ENCODE data around the gene NPY4R2.
"Not testable (repeated sequence)": the region's sequence is repeated elsewhere in the genome, so short reads cannot be mapped to it uniquely, and the experiment has no call there.

Gene NPY4R2

DNA sequence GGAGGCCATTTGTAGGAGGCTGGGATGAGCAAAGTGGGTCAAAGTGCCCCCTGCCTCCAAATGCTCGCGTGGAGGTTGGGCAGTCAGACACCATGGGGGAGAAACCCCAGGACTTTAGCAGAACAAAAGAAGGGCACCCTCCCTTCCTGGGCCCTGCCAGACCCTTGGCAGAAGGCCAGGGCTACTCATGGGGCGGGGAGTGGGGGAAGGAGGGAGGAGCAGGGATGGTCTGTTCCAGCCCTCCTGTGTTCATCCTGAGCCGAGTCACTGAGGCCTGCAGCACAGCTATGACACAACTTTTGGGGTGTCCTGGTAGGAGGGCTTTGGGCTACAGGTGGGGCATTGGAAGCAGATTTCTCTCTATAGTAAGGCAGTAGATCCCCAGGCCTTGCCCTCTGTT, 24.9 kb downstream of the NPY4R2 start:
- DNase-seq (ENCODE audit: extremely low read depth, insufficient read length); H3K36me3 ChIP-seq (ENCODE audit: control insufficient read depth, insufficient read depth, low read length); H3K27me3 ChIP-seq (replicated peaks; ENCODE audit: control insufficient read depth, insufficient read depth, low read length); H3K4me3 ChIP-seq (replicated peaks; ENCODE audit: low read depth, low read length): not testable (repeated sequence)

DNA sequence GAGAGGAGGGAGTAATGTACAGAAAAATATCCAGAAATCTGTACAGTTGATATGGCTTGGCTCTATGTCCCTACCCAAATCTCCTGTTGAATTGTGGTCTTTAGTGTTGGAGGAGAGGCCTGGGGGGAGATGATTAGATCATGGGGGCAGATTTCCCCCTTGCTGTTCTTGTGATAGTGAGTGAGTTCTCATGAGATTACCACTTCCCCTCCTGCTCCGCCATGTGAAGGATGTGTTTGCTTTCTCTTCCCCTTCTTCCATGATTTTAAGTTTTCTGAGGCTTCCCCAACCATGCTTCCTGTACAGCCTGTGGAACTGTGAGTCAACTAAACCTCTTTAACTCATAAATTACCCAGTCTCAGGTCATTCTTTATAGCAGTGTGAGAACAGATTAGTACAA, 29.0 kb downstream of the NPY4R2 start:
- DNase-seq (ENCODE audit: extremely low read depth, insufficient read length); H3K36me3 ChIP-seq (ENCODE audit: control insufficient read depth, insufficient read depth, low read length); H3K4me3 ChIP-seq (replicated peaks; ENCODE audit: low read depth, low read length): not testable (repeated sequence)

DNA sequence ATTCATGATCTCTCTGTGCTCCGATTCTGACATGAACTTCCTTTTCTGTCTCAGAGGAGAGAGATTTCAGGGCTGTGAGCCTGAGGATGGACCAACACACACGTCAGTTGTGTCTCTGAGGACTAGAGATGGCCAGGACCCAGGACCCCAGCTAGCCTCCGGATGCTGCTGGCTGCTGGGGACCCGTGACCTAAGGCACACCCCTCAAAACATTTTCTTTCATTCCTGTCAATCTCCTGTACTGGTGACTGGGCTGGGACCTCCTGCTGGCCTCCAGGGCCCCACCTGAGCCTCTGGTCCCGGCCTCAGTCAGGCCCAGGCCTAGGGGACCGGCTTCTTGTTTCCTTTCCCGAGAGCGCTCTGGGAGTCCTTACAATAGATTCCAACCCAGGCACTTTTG, 38.7 kb downstream of the NPY4R2 start:
- H3K27me3 ChIP-seq (replicated peaks; ENCODE audit: control insufficient read depth, insufficient read depth, low read length); DNase-seq (ENCODE audit: extremely low read depth, insufficient read length); H3K36me3 ChIP-seq (ENCODE audit: control insufficient read depth, insufficient read depth, low read length); H3K4me3 ChIP-seq (replicated peaks; ENCODE audit: low read depth, low read length): not testable (repeated sequence)

More for the DNA sequence above, 29.0 kb downstream of the NPY4R2 start:
- H3K27me3 ChIP-seq (replicated peaks; ENCODE audit: control insufficient read depth, insufficient read depth, low read length), result not testable (repeated sequence)

DNA sequence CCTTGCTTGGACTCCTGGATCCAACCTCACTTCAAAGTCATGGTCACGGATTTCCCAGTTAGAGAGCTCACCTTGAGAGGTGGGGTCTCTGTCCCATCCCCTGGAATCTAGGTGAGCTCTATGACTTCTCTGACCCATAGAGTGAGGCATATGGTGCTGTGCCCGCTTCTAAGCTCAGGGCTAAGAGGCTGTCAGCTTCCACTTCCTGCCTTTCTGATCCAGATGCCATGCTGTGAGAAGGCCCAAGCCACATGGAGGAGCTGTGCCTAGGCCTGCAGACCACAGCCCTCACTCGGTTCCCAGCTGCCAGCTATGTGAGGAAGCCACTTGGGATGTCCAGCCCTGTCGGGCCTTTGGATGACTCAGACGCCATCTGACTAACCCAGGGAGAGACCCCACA, 41.2 kb downstream of the NPY4R2 start:
- H3K4me3 ChIP-seq (replicated peaks; ENCODE audit: low read depth, low read length); H3K36me3 ChIP-seq (ENCODE audit: control insufficient read depth, insufficient read depth, low read length); H3K27me3 ChIP-seq (replicated peaks; ENCODE audit: control insufficient read depth, insufficient read depth, low read length); DNase-seq (ENCODE audit: extremely low read depth, insufficient read length): not testable (repeated sequence)

DNA sequence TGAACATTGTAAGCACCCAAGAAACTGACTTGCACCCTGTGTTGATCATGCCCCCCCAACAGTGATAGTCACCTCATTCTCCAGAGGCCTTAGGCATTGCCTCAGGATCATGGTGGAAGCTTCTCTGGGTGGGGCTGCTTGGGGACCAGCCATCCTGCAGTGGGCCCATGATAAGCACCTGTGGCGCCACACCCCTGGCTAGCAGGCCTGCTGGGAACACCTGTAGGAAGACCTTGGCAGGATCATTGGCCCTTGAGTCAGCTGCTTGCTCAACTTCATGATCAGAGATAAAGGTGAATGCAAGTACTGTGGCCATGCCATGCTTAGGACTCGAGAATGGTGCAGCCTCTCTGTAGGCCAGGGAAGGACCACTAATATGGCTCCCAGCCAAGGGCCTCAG, 42.2 kb downstream of the NPY4R2 start:
- DNase-seq (ENCODE audit: extremely low read depth, insufficient read length); H3K36me3 ChIP-seq (ENCODE audit: control insufficient read depth, insufficient read depth, low read length); H3K4me3 ChIP-seq (replicated peaks; ENCODE audit: low read depth, low read length); H3K27me3 ChIP-seq (replicated peaks; ENCODE audit: control insufficient read depth, insufficient read depth, low read length): not testable (repeated sequence)

DNA sequence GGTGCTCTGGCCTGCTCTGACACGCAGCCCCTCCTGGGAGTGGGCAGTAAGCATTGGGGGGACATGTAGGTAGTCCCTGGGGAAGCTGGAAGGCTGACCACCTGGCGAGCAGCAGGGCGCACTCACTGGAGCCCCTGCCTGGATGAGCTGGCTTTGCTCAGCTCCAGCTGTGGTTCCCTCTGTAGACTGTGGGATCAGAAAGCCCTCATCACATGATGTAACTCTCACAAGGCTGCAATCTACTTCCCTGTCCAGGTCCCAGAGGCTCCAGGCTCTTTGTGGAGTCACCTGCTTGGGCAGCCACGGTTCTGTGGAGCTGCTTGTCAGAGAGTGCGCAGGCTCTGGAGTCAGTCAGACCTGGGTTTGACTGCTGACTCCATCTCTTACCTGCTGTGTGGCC, 44.3 kb downstream of the NPY4R2 start:
- not testable (repeated sequence) for H3K36me3 ChIP-seq (ENCODE audit: control insufficient read depth, insufficient read depth, low read length); H3K4me3 ChIP-seq (replicated peaks; ENCODE audit: low read depth, low read length); H3K27me3 ChIP-seq (replicated peaks; ENCODE audit: control insufficient read depth, insufficient read depth, low read length); DNase-seq (ENCODE audit: extremely low read depth, insufficient read length)

DNA sequence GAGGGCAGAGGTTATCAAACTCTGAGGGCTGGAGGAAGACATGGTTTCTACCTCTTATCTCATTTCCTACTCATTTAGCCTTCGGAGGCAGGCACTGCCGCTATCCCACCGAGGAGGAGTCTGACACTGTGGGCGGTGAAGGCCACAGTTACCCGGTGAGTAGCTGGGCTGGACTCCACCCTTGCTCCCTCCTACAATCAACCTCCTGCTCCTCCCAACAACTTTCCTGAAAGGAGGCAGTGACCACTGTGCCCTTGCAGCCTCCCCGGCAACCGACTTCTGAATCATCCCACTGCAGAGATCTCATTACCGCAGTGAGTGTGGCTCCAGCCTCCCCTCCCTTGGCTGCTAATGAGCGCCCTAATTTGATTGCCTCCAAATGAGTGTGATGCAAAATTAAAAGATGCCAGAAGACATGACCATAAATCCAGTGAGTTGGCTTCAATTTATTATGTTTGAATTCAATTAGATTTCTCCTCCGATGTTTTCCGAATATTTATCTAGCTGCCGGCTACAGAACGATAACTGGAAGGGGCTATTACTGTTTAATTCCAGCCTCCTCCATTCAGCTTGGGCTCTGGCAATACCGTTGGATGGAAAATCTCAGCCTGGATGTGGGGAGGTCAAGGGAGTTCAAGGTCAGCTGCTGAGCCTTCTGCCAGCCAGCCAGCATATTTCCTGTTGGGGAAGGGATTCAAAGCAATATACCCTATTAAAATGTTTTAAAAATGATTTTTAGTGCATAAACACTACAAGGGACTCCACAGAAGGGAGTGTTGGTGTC, 46.0 kb downstream of the NPY4R2 start:
- not testable (repeated sequence) for H3K27me3 ChIP-seq (replicated peaks; ENCODE audit: control insufficient read depth, insufficient read depth, low read length); DNase-seq (ENCODE audit: extremely low read depth, insufficient read length); H3K36me3 ChIP-seq (ENCODE audit: control insufficient read depth, insufficient read depth, low read length); H3K4me3 ChIP-seq (replicated peaks; ENCODE audit: low read depth, low read length)

DNA sequence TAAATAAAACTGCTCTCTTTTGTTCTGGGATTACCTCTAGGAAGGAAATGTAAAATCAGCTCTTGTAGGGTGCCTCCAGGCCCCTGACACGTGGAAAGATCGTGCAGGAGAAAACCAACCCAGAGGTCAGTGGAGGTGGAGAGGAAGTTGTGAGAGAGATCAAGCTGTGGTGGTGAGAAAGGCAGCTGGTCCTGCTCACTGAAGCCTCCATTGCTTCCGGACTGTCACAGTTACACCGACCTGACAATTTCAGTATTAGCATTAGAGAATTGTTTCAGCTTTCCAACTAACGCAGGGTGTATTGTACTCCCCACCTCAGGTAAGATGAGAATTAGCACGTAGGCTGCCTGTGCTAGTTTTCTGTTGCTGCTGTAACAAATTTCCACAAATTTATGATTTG, 50.5 kb downstream of the NPY4R2 start:
- H3K4me3 ChIP-seq (replicated peaks; ENCODE audit: low read depth, low read length); H3K27me3 ChIP-seq (replicated peaks; ENCODE audit: control insufficient read depth, insufficient read depth, low read length); DNase-seq (ENCODE audit: extremely low read depth, insufficient read length); H3K36me3 ChIP-seq (ENCODE audit: control insufficient read depth, insufficient read depth, low read length): not testable (repeated sequence)

DNA sequence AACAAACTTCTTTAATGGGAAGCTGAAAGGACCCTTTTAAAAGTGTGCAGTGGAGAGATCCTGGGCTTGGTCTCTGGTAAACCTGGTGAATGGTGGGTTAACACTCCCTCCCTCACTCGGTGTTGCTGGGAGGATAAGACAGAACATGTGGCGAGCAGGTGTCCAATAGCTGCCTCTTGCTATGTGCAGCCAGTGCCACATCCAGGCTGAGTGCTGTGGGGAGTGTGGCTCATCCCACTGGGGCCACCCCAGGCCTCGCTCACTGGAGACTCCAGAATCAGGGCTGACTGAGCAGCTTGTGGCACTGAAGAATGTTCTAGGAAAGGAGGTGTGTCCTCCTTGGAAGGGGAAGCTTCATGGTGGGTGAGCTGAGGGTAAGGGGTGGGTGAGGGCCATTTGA, 51.6 kb downstream of the NPY4R2 start:
- DNase-seq (ENCODE audit: extremely low read depth, insufficient read length); H3K36me3 ChIP-seq (ENCODE audit: control insufficient read depth, insufficient read depth, low read length); H3K4me3 ChIP-seq (replicated peaks; ENCODE audit: low read depth, low read length); H3K27me3 ChIP-seq (replicated peaks; ENCODE audit: control insufficient read depth, insufficient read depth, low read length): not testable (repeated sequence)

DNA sequence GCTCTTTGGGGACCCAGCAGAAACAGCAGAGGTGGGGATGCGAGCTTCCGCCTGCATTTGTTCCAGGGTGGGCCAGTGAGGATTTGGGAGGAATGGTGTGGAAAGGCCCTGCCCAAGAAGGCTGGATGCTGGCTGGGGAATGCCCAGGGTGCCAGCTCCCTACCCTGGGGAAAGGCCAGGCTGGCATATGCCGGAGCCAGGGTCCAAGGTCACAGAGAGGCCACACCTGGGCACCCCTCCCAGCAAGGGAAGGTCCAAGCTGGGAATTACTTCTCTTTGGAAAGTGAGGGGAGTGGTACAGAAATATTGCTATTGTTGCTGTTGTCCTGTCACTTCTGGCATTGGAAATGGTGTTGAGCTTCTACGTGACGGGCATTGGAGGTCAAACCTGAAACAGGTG, 53.1 kb downstream of the NPY4R2 start:
- not testable (repeated sequence) for DNase-seq (ENCODE audit: extremely low read depth, insufficient read length); H3K27me3 ChIP-seq (replicated peaks; ENCODE audit: control insufficient read depth, insufficient read depth, low read length); H3K4me3 ChIP-seq (replicated peaks; ENCODE audit: low read depth, low read length); H3K36me3 ChIP-seq (ENCODE audit: control insufficient read depth, insufficient read depth, low read length)

DNA sequence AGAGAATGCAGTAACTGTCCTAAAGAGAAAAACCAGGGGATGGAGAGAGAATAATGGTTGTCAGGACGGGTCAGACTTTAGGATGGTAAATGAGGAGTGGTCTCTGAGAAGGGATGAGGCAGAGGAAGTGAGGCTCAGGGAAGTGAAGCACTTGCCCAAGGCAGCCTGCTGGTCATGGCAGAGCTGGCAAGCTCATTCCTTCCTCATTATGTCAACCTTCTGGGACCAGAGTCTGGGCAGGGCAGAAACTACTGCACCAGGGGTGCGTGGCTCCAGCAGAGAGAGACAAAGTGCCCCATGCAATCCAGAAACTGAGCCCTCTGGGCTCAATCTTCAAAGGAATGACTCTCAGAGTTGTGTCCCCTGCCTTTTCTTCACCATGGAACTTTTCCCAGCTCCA, 53.6 kb downstream of the NPY4R2 start:
- H3K36me3 ChIP-seq (ENCODE audit: control insufficient read depth, insufficient read depth, low read length); H3K27me3 ChIP-seq (replicated peaks; ENCODE audit: control insufficient read depth, insufficient read depth, low read length); DNase-seq (ENCODE audit: extremely low read depth, insufficient read length); H3K4me3 ChIP-seq (replicated peaks; ENCODE audit: low read depth, low read length): not testable (repeated sequence)

Data from GM06990 (cell line).